Hepatocyte (in vitro differentiated cells): Measurements from ENCODE around the gene HEXD. TPM values are rescaled to one million over a fixed set of nuclear protein-coding genes. Genes with fewer than 3 reads are reported as not detected.
"Not testable (repeated sequence)": the region's sequence is repeated elsewhere in the genome, so short reads cannot be mapped to it uniquely, and the experiment has no call there.

Experiments used
- DNase-seq: peaks from one replicate; pipeline ENCODE4 v3.0.0-alpha.2; 2016; ENCODE audit warnings: low spot score
- H2AFZ ChIP-seq: fragments of 200-600 bp; sonication (generic); 2 replicates; pipeline ENCODE4 v1.6.0; 2016; ENCODE audit warnings: antibody characterized with exemption, mild to moderate bottlenecking
- H3K27ac ChIP-seq: fragments of 200-600 bp; sonication (generic); 2 replicates; pipeline ENCODE4 v1.5.1; 2016; ENCODE audit warnings: mild to moderate bottlenecking
- H3K27me3 ChIP-seq: fragments of 200-600 bp; sonication (generic); 2 replicates; pipeline ENCODE4 v1.6.1; 2016
- H3K36me3 ChIP-seq: fragments of 200-600 bp; sonication (generic); replicated peaks from 2 replicates; pipeline ENCODE4 v1.5.1; 2016; ENCODE audit warnings: low read depth; ENCODE audit not compliant: insufficient read depth
- H3K4me1 ChIP-seq: fragments of 200-600 bp; sonication (generic); 2 replicates; pipeline ENCODE4 v1.5.1; 2016; ENCODE audit warnings: mild to moderate bottlenecking, moderate library complexity; ENCODE audit not compliant: insufficient read depth
- H3K4me2 ChIP-seq: fragments of 200-600 bp; sonication (generic); 2 replicates; pipeline ENCODE4 v1.6.0; 2016
- H3K4me3 ChIP-seq: fragments of 200-600 bp; sonication (generic); 2 replicates; pipeline ENCODE4 v1.5.1; 2016; ENCODE audit warnings: mild to moderate bottlenecking
- H3K79me2 ChIP-seq: fragments of 200-600 bp; sonication (generic); 2 replicates; pipeline ENCODE4 v1.6.0; 2017; ENCODE audit warnings: mild to moderate bottlenecking
- H3K9me2 ChIP-seq: fragments of 200-600 bp; sonication (generic); replicated peaks from 2 replicates; pipeline ENCODE4 v1.6.0; 2017; ENCODE audit warnings: mild to moderate bottlenecking; ENCODE audit not compliant: insufficient read depth
- H3K9me3 ChIP-seq: fragments of 200-600 bp; sonication (generic); 2 replicates; pipeline ENCODE4 v1.5.1; 2016; ENCODE audit warnings: low read depth, mild to moderate bottlenecking
- H4K20me1 ChIP-seq: fragments of 200-600 bp; sonication (generic); 2 replicates; pipeline ENCODE4 v1.6.0; 2016; ENCODE audit warnings: mild to moderate bottlenecking; ENCODE audit not compliant: insufficient read depth, poor library complexity, severe bottlenecking
- EZH2 ChIP-seq: fragments of 200-600 bp; sonication (generic); IDR thresholded peaks from 2 replicates; pipeline ENCODE4 v1.6.1; 2016; ENCODE audit warnings: antibody characterized with exemption, mild to moderate bottlenecking, borderline replicate concordance
- EZH2phosphoT487 ChIP-seq: fragments of 200-600 bp; sonication (generic); IDR thresholded peaks from one replicate; pipeline ENCODE4 v1.6.1; 2018; ENCODE audit warnings: antibody characterized with exemption, mild to moderate bottlenecking, low read depth, moderate library complexity; ENCODE audit not compliant: unreplicated experiment, severe bottlenecking
- WGBS: methylation state at CpG from one replicate; pipeline ENCODE4 v1.1.6; 2016; ENCODE audit warnings: low lambda C conversion rate; ENCODE audit errors: missing lambda C conversion rate; 5-methylcytosine and 5-hydroxymethylcytosine counted together
- polyA plus RNA-seq: library from polyadenylated mRNA; unstranded; fragments of >200 nt; fragmentation: Nextera tagmentation; extraction: Ambion mirVana; gene quantifications from 2 replicates; pipeline ENCODE4 v1.2.1, GENCODE V29; 2016
- total RNA-seq: library from RNA; depleted of rRNA; stranded (reverse); fragments of >200 nt; gene quantifications from 2 replicates; pipeline ENCODE4 v1.2.3, GENCODE V29; 2014
- TF ChIP-seq, protein P1 (sequence below): fragments of 200-600 bp; sonication (generic); IDR thresholded peaks from 2 replicates; pipeline ENCODE4 v1.5.1; 2016; ENCODE audit warnings: antibody characterized with exemption, mild to moderate bottlenecking; ENCODE audit not compliant: poor library complexity

The HEXD gene
- total and polyA plus RNA-seq, 2 experiments from 2014 or later = 32.6 to 46.0 TPM

DNA sequence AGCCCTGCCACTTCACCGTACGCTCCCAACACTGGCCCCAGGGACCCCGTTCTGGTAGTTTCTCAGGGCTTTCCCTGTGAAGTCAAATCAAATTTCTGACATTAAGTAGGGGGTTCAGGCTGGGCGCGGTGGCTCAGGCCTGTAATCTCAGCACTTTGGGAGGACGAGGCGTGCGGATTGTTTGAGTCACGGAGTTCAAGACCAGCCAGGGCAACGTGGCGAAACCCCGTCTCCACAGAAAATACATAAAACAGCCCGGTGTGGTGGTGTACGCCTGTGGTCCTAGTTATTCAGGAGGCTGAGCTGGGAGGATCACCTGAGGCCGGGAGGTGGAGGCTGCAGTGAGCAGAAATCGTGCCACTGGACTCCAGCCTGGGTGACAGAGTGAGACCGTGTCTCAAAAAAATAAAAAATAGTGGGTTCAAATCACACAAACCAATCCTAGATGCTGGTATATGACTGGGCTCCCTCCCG is 31.8 kb downstream of the HEXD start:
- no peaks in the 10 kb centered on the region for H3K9me2 ChIP-seq
- H4K20me1 ChIP-seq = no peaks in the 10 kb centered on the region
- no peaks in the 10 kb centered on the region for H3K36me3 ChIP-seq
- WGBS = 82% methylated on average over 18 of the region's 18 CpGs
- H3K4me1 ChIP-seq = peaks cover 10% of the 10 kb centered on the region
- DNase-seq = no peak
- H2AFZ ChIP-seq = peak overlapping the region; percentile 66
- H3K27me3 ChIP-seq = no peaks in the 10 kb centered on the region
- TF ChIP-seq, protein P1, sequence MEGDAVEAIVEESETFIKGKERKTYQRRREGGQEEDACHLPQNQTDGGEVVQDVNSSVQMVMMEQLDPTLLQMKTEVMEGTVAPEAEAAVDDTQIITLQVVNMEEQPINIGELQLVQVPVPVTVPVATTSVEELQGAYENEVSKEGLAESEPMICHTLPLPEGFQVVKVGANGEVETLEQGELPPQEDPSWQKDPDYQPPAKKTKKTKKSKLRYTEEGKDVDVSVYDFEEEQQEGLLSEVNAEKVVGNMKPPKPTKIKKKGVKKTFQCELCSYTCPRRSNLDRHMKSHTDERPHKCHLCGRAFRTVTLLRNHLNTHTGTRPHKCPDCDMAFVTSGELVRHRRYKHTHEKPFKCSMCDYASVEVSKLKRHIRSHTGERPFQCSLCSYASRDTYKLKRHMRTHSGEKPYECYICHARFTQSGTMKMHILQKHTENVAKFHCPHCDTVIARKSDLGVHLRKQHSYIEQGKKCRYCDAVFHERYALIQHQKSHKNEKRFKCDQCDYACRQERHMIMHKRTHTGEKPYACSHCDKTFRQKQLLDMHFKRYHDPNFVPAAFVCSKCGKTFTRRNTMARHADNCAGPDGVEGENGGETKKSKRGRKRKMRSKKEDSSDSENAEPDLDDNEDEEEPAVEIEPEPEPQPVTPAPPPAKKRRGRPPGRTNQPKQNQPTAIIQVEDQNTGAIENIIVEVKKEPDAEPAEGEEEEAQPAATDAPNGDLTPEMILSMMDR = no peak
- TF ChIP-seq EZH2 (no peak), EZH2phosphoT487 (no peak)
- peak overlapping the region; percentile 88 for H3K4me2 ChIP-seq
- no peaks in the 10 kb centered on the region for H3K9me3 ChIP-seq
- H3K79me2 ChIP-seq = peaks cover 16% of the 10 kb centered on the region
- peak overlapping the region; percentile 85 for H3K27ac ChIP-seq
- H3K4me3 ChIP-seq = peak overlapping the region; percentile 70

DNA sequence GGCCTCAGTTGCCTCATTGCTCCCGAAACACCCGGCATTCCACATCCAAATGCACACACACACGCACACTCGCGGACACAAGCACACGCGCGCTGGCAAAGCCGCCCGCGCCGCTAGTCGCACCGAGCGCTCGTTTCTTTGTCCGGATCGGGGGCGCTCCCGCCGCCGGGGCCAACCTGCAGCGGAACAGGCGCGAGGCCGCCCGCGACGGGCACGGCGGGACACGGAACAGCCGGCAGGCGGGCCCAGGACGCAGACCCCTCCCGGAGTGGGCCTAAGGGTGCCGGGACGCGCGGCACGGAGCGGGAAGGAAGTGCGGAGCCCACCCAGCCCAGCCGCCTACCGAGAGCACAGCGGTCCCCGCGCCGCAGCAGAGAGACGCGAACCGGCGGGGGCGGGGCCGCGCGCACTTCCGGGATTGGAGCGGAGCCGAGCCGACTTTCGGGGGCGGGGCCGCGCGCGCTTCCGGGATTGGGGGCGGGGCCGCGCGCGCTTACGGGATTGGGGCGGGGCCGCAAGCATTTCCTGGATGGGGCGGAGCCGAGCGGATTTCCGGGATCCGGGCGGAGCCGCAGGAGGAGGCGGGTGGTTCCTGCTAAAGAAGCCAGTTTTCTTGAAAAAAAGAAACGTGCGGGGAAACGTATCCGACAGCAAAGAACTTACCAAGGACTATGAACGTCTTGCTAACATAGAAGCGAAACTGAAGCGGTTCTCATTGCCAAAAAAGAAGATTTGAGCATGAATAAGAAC is 32.4 kb downstream of the HEXD start, which contains the start of gene CYBC1:
TSS of gene CYBC1 (minus strand) at position 396 of the 750 bp plus-strand sequence. CDS start 1,498 bp downstream, outside the sequence.
- TF ChIP-seq, protein P1 = no peak
- TF ChIP-seq EZH2 (no peak), EZH2phosphoT487 (no peak)
- Histone ChIP-seq H3K4me1 (peaks cover 10% of the 10 kb centered on the region), H4K20me1 (no peaks in the 10 kb centered on the region), H3K27me3 (no peaks in the 10 kb centered on the region), H3K4me2 (peak within 1 kb of the TSS; percentile 88), H2AFZ (peak within 1 kb of the TSS; percentile 66), H3K27ac (peak within 1 kb of the TSS; percentile 86), H3K4me3 (peak within 1 kb of the TSS; percentile 70), H3K9me2 (no peaks in the 10 kb centered on the region), H3K9me3 (no peaks in the 10 kb centered on the region), H3K36me3 (no peaks in the 10 kb centered on the region), H3K79me2 (peaks cover 16% of the 10 kb centered on the region)
- peak; percentile 98 for DNase-seq
- 2% methylated on average over 62 of the region's 91 CpGs for WGBS

DNA sequence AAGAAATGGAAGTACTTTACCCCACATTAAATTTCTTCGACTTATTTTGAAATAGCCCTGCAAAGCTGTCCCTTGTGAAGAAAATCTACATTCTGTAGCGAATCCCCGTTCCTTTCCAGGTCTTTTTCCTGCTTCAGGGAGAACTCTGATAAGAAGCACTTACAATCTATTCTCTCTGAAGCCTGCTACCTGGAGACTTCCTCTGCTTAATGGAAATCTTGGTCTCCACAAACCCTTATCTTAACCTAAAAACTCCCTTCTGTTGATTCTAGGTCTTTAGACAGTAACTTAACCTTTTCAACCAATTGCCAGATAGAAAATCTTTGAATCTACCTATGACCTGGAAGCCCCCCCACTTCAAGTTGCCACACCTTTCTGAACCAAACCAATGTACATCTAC is 34.0 kb downstream of the HEXD start:
- WGBS = 93% methylated on average over 3 of the region's 3 CpGs
- no peak overlapping the region for H3K27ac ChIP-seq

DNA sequence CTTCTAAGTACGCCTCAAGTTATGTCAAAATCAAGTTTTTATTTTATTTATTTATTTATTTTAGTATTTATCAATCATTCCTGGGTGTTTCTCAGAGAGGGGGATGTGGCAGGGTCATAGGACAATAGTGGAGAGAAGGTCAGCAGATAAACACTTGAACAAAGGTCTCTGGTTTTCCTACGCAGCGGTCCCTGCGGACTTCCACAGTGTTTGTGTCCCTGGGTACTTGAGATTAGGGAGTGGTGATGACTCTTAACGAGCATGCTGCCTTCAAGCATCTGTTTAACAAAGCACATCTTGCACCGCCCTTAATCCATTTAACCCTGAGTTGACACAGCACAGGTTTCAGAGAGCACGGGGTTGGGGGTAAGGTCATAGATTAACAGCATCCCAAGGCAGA is 35.0 kb downstream of the HEXD start:
- H3K27me3 ChIP-seq, H3K9me2 ChIP-seq, H3K4me2 ChIP-seq, H3K9me3 ChIP-seq, DNase-seq, H3K36me3 ChIP-seq, H3K27ac ChIP-seq, H3K4me3 ChIP-seq, H4K20me1 ChIP-seq, H2AFZ ChIP-seq: not testable (repeated sequence)
- 88% methylated on average over 7 of the region's 7 CpGs for WGBS
- Histone ChIP-seq H3K4me1 (peaks cover 18% of the 10 kb centered on the region), H3K79me2 (peaks cover 16% of the 10 kb centered on the region)

More for the DNA sequence above, 34.0 kb downstream of the HEXD start:
- H3K9me2 ChIP-seq = no peaks in the 10 kb centered on the region
- H4K20me1 ChIP-seq = no peaks in the 10 kb centered on the region
- no peak overlapping the region for H3K4me2 ChIP-seq
- no peak for DNase-seq
- no peak overlapping the region for H3K4me3 ChIP-seq
- no peak overlapping the region for H2AFZ ChIP-seq
- H3K79me2 ChIP-seq = peaks cover 16% of the 10 kb centered on the region
- TF ChIP-seq EZH2phosphoT487 (no peak), EZH2 (no peak)
- TF ChIP-seq, protein P1 = no peak
- peaks cover 11% of the 10 kb centered on the region for H3K4me1 ChIP-seq
- no peaks in the 10 kb centered on the region for H3K27me3 ChIP-seq
- no peaks in the 10 kb centered on the region for H3K9me3 ChIP-seq
- H3K36me3 ChIP-seq = no peaks in the 10 kb centered on the region

DNA sequence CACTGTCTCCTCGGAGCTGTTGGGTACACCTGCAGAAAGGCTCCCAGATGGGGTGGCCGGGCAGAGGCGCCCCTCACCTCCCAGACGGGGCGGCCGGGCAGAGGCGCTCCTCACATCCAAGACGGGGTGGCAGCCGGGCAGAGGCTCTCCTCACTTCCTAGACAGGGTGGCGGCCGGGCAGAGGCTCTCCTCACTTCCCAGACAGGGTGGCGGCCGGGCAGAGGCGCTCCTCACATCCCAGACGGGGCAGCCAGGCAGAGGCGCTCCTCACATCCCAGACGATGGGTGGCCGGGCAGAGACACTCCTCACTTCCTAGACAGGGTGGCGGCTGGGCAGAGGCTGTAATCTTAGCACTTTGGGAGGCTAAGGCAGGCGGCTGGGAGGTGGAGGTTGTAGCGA is 35.6 kb downstream of the HEXD start:
- H3K4me2 ChIP-seq, H3K36me3 ChIP-seq, H3K9me2 ChIP-seq, H4K20me1 ChIP-seq, DNase-seq, H3K27me3 ChIP-seq, H3K27ac ChIP-seq, H3K4me3 ChIP-seq, H2AFZ ChIP-seq, H3K9me3 ChIP-seq: not testable (repeated sequence)
- 92% methylated on average over 18 of the region's 21 CpGs for WGBS
- peaks cover 16% of the 10 kb centered on the region for H3K79me2 ChIP-seq
- H3K4me1 ChIP-seq = peaks cover 18% of the 10 kb centered on the region
